ENCODE data around the gene SLC51A.

The SLC51A gene

GRCh38 chr3:196275126-196275525 lies 58.8 kb downstream of the SLC51A start:
- no peak overlapping the region for H3K4me3 ChIP-seq (ENCODE audit: control insufficient read depth, low read depth, low read length)
- peak; percentile 7 for DNase-seq (ENCODE audit: low read depth)
- TF ChIP-seq CTCF (conservative IDR thresholded peaks at IDR 0.05; ENCODE audit: control insufficient read depth, insufficient read depth, low read depth, low read length), result no peak

- H3K4me3 ChIP-seq (ENCODE audit: control insufficient read depth, low read depth, low read length), result no peak overlapping the region
- DNase-seq (ENCODE audit: low read depth), result no peak
- no peak for TF ChIP-seq CTCF (conservative IDR thresholded peaks at IDR 0.05; ENCODE audit: control insufficient read depth, insufficient read depth, low read depth, low read length)
Measured at GRCh38 chr3:196280689-196281440, 64.5 kb downstream of the SLC51A start.

GRCh38 chr3:196281962-196282361 lies 65.6 kb downstream of the SLC51A start:
- no peak for DNase-seq (ENCODE audit: low read depth)
- TF ChIP-seq CTCF (conservative IDR thresholded peaks at IDR 0.05; ENCODE audit: control insufficient read depth, insufficient read depth, low read depth, low read length), result no peak
- no peak overlapping the region for H3K4me3 ChIP-seq (ENCODE audit: control insufficient read depth, low read depth, low read length)
